Kidney (tissue), 14 donors: ENCODE data around the gene ELOA. TPM values are rescaled to one million over a fixed set of nuclear protein-coding genes. Genes with fewer than 3 reads are reported as not detected.
A peak's percentile ranks its signal among the peaks of the same experiment; 100 is the strongest.

Experiments
- DNase-seq, 5 donors: peaks; one replicate each; pipeline ENCODE4 v3.0.0-alpha.2; 2013 to 2020
- FAIRE-seq: peaks from 2 replicates; lab custom pipeline; 2012; peaks lifted over from hg19 to GRCh38; lab: Jason Lieb, UNC
- H3K27ac ChIP-seq, 2 donors: one replicate each; pipeline ENCODE4 v1.7.0; 2013; ENCODE audit warnings: low read depth in 2 of 2, low read length in 2 of 2, inconsistent platforms in 1 of 2
- H3K27me3 ChIP-seq: one replicate; pipeline ENCODE4 v1.7.1; 2013; ENCODE audit warnings: low read length, inconsistent platforms; ENCODE audit not compliant: control insufficient read depth, insufficient read depth
- H3K36me3 ChIP-seq, 3 donors: one replicate each; pipeline versions ENCODE4 v1.7.0 to v1.7.1; 2013; ENCODE audit warnings: low read length in 3 of 3, control low read depth in 1 of 3, inconsistent platforms in 1 of 3; ENCODE audit not compliant: insufficient read depth in 3 of 3, control insufficient read depth in 2 of 3
- H3K4me1 ChIP-seq, 3 donors: one replicate each; pipeline versions ENCODE4 v1.7.0 to v1.7.1; 2013; ENCODE audit warnings: low read length in 3 of 3, inconsistent platforms in 1 of 3, low read depth in 1 of 3; ENCODE audit not compliant: control insufficient read depth in 2 of 3, insufficient read depth in 2 of 3
- H3K4me3 ChIP-seq, 3 donors: one replicate each; pipeline versions ENCODE4 v1.7.0 to v1.8.1; 2013; ENCODE audit warnings: low read length in 3 of 3, control low read depth in 1 of 3, inconsistent platforms in 1 of 3
- H3K9ac ChIP-seq, 3 donors: one replicate each; pipeline versions ENCODE4 v1.7.0 to v1.7.1; 2013; ENCODE audit warnings: low read length in 3 of 3, control low read depth in 1 of 3, inconsistent platforms in 1 of 3
- H3K9me3 ChIP-seq, 3 donors: one replicate each; pipeline versions ENCODE4 v1.7.0 to v1.7.1; 2013; ENCODE audit warnings: low read length in 3 of 3, control low read depth in 1 of 3, inconsistent platforms in 1 of 3; ENCODE audit not compliant: control insufficient read depth in 2 of 3, insufficient read depth in 1 of 3
- CTCF ChIP-seq: IDR thresholded peaks from 3 replicates; pipeline ENCODE4 v1.5.1; 2012; ENCODE audit warnings: mild to moderate bottlenecking, moderate library complexity, borderline replicate concordance; ENCODE audit not compliant: insufficient read depth; ENCODE audit errors: extremely low read depth
- intact Hi-C: fragments of 100-400 bp; cut with DNase I; formaldehyde crosslinking; loops from one replicate; pipeline ENCODE4 v1.11.1; 2022
- polyA plus RNA-seq: library from polyadenylated mRNA; stranded (reverse); fragments of 350-450 nt; fragmentation: Illumina TruSeq; extraction: RNeasy Lipid Tissue Mini Kit (QIAGEN cat#74804); gene quantifications from one replicate; pipeline ENCODE4 v1.2.3, GENCODE V29; 2014; ENCODE audit warnings: low read depth, low replicate concordance; ENCODE audit not compliant: insufficient read depth
- total RNA-seq: library from RNA; stranded (reverse); fragmentation: NEBNext Ultra II Directional; extraction: Animal tissue kit (Norgen Biotek cat#: 25700); gene quantifications from one replicate; pipeline ENCODE4 v1.2.1, GENCODE V29; 2021
- donor health status: control.
- donor health status: control.
- donor health status: control.
- donor health status: control.
- donor health status: control.
- donor health status: DM: yes; HTN: yes; CAD: no.
- donor health status: Normal renal cell carcinoma (clear cell type).

Gene ELOA
- total and polyA plus RNA-seq, 2 donors from 2014 or later, result 13.7 to 39.1 TPM

GRCh38 chr1:23718482-23718881, 24.8 kb upstream of the ELOA start:
- no peaks in the 10 kb centered on the region for H3K27me3 ChIP-seq

DNA sequence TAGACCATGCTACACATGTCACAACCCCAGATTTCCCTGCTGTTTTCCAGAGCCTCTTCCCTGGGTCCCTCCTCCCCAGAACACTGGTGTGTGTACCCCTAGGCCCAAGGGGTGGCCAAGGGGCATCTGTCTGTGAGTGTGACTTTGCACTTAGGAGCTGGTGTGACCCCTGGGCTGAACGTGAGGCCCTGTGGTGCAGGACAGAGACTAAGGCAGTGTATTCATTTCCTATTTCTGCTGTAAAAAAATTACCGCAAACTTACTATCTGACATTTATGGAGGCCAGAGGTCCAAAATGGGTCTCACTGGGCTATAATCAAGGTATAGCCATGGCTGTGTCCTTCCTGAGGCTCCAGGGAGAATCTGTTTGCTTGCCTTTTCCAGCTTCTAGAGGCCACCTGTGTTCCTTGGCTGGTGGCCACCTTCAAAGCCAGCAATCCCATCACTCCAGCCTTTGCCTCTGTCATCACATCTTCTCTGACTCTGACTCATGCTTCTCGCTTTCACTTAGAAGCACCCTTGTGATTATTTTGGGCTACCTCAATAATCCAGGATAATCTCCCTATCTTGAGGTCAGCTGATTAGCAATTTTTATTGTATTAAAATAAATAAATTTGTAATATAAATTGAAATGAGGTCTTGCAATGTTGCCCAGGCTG, 24.0 kb upstream of the ELOA start:
- Histone ChIP-seq H3K4me1 (no peaks in the 10 kb centered on the region), H3K9ac (no peak overlapping the region), H3K36me3 (no peaks in the 10 kb centered on the region), H3K9me3 (no peaks in the 10 kb centered on the region), H3K27ac (no peak overlapping the region), H3K4me3 (no peak overlapping the region), H3K27me3 (no peaks in the 10 kb centered on the region)
- no peak for DNase-seq
- intact Hi-C loops, result no loop called here
- FAIRE-seq, result no peak
- no peak for TF ChIP-seq CTCF

More at GRCh38 chr1:23718482-23718881, 24.8 kb upstream of the ELOA start:
- Histone ChIP-seq H3K36me3 (no peaks in the 10 kb centered on the region), H3K9ac (no peak overlapping the region), H3K4me1 (no peaks in the 10 kb centered on the region), H3K27ac (no peak overlapping the region), H3K9me3 (no peaks in the 10 kb centered on the region), H3K4me3 (no peak overlapping the region)
- no peak for TF ChIP-seq CTCF
- intact Hi-C loops, result no loop called here
- no peak for FAIRE-seq
- DNase-seq, result peak in 4 of 5 donors; percentile 21 to 66 (median 35)

DNA sequence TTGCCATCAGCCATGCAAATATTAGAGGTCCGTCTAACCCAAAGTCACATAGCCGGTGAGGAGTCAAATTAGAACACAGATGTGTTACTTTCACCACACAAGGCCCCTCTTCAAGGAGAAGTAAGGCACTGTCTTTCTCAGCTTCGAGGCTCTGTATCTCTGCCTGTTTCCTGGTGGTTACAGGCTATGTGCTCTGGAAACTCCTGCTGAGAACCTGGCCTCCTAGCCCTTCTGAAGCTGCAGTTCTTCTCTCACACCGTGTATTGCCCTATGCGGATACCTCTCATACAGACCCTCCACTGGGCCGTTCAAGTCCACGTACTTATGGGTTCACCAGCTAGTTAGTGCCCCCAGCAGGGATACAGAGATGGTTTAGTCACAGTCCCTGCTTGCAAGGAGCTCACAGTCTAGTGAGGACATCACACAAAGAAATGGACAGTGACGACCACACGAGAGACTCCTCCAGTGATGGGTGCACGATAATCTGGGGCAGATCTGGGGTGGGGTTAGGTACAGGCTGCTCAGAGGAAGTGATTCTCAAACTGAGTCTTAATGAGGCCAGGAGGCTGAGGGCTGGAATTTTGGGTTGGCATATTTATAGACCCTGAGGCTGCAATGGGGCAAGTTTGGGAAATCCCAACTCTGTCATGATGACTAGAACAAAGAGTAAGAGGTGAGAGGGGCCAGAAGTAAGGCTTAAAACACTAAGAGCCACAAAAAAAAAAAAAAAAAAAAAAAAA, 22.8 kb upstream of the ELOA start:
- no peak overlapping the region for H3K4me3 ChIP-seq
- H3K4me1 ChIP-seq, result no peaks in the 10 kb centered on the region
- no peak overlapping the region for H3K27ac ChIP-seq
- no peaks in the 10 kb centered on the region for H3K27me3 ChIP-seq
- H3K36me3 ChIP-seq, result no peaks in the 10 kb centered on the region
- no peak overlapping the region for H3K9ac ChIP-seq
- FAIRE-seq, result no peak
- TF ChIP-seq CTCF, result no peak
- intact Hi-C loops, result no loop called here
- DNase-seq, result no peak
- no peaks in the 10 kb centered on the region for H3K9me3 ChIP-seq
